ENCODE measurements around the gene CELA2B.
"Not testable (repeated sequence)": the region's sequence is repeated elsewhere in the genome, so short reads cannot be mapped to it uniquely, and the experiment has no call there.

CELA2B gene

DNA sequence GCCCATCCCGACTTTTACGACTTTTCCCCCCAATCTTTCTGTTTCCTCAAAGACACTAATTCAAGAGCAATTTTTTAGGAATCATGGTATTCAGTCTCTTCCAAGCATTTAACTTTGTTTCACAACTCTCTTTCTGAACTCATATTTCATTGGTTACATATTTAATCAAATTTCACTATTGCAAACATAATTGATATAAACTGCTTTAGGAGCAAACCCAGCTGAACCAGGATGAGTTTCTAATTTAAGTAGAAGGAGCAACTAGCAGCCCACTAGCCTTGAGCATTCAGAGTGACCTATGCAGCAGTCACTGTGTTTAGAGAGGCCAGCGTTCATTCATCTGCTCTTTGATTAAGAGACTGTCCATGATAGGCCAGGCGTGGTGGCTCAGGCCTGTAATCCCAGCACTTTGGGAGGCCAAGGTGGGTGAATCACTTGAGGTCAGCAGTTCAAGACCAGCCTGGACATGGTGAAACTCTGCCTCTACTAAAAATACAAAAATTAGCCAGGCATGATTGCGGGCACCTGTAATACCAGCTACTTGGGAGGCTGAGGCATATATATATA, 1.8 kb downstream of the CELA2B start:
- H3K4me3 ChIP-seq (ENCODE audit: low read depth, low read length): no peak overlapping the region
- TF ChIP-seq, protein P1, sequence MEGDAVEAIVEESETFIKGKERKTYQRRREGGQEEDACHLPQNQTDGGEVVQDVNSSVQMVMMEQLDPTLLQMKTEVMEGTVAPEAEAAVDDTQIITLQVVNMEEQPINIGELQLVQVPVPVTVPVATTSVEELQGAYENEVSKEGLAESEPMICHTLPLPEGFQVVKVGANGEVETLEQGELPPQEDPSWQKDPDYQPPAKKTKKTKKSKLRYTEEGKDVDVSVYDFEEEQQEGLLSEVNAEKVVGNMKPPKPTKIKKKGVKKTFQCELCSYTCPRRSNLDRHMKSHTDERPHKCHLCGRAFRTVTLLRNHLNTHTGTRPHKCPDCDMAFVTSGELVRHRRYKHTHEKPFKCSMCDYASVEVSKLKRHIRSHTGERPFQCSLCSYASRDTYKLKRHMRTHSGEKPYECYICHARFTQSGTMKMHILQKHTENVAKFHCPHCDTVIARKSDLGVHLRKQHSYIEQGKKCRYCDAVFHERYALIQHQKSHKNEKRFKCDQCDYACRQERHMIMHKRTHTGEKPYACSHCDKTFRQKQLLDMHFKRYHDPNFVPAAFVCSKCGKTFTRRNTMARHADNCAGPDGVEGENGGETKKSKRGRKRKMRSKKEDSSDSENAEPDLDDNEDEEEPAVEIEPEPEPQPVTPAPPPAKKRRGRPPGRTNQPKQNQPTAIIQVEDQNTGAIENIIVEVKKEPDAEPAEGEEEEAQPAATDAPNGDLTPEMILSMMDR (IDR thresholded peaks at IDR 0.05; ENCODE audit: low read depth, low read length, missing control alignments): no peak
- in situ Hi-C loops (cut with HindIII; ENCODE audit: low sequenced_read_pairs): no loop called here
- no peak for DNase-seq (ENCODE audit: low read depth)

DNA sequence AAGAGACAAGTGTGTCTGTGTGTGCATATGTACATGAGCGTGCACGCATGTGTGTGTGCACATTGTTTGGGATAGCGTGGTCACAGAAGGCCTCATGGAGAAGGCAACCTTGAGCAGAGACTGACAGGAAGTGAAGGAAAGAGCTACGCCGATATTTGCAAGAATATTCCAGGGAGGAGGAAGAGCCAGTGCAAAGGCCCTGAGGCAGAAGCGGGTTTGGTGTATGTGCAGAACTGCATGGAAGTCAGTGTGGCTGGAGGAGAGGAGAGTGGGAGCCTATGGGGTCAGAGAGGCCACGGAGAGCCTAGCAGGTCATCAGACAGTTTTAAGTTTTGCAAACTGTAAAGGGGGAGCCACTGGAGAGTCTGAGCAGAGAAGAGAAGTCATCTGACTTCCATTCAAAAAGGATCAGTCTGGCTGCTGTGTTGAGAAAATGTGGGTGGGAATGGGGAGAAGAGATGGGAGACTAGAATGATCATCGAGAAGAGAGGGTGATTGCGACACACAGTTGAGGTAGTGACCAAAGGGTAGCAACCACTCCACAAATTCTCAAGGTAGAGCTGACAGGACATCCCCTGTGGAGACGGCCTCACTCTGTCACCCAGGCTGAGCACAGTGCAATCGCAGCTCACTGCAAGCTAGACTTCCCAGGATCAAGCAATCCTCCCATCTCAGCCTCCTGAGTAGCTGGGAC, 3.9 kb downstream of the CELA2B start:
- H3K4me3 ChIP-seq (ENCODE audit: low read depth, low read length): no peak overlapping the region
- in situ Hi-C loops (cut with HindIII; ENCODE audit: low sequenced_read_pairs): no loop called here
- TF ChIP-seq, protein P1 (IDR thresholded peaks at IDR 0.05; ENCODE audit: low read depth, low read length, missing control alignments): no peak
- no peak for DNase-seq (ENCODE audit: low read depth)

DNA sequence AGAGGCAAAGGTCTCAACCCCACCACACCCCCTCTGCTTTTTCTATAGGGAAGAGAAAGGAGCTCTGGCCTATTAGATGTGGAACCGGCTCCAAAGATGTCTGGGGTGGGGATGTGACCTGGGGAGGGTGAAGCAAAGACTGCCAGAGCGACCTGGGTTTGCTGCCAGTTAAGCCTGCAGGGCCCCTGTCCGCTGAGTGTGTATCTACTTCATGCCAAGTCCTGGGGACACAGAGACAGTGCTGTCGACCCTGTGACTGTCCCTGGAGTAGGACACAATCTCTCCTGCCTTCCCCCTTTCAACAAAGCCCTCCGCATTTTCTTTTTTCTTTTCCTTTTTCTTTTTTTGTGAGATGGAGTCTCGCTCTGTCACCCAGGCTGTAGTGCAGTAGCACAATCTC, 6.6 kb downstream of the CELA2B start:
- H3K4me3 ChIP-seq (ENCODE audit: low read depth, low read length); DNase-seq (ENCODE audit: low read depth); in situ Hi-C loops (cut with HindIII; ENCODE audit: low sequenced_read_pairs): not testable (repeated sequence)

DNA sequence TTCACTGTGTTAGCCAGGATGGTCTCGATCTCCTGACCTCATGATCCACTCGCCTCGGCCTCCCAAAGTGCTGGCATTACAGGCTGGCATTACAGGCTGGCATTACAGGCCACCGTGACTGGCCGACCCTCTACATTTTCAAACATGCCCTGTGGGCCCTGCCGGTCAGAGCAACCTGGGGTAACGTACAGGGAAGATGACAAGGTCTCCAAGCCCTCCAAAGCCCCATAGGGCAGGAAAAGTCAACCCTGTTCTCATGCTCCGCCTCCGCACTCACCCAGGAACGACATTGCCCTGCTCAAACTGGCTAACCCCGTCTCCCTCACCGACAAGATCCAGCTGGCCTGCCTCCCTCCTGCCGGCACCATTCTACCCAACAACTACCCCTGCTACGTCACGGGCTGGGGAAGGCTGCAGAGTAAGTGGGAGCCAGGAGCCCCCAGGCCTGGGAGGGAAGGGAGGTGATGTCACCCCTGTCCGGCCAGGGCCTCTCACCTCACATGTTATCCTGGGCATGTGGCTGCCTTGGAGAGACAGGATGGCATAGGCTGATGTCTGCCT, 7.2 kb downstream of the CELA2B start:
- H3K4me3 ChIP-seq (ENCODE audit: low read depth, low read length); DNase-seq (ENCODE audit: low read depth); in situ Hi-C loops (cut with HindIII; ENCODE audit: low sequenced_read_pairs): not testable (repeated sequence)

DNA sequence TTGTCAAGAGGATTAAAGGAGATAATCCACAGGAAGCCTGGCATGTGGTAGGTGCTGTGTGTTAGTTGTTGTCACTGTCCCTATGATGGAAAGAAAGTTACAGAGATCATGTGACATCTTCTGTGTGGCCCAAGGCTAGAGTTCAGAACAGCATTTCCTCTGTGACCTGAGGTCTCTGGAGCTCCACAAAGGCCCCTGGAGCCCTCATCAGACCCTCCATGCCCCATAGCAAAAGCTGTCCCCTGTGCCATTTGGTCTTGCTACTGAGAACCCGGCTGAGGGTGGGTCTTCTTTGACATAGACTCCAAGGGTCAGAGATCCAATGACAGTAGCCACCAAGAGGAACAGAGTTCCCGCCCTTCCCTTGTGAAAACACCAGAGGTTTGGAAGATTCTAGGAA, 8.1 kb downstream of the CELA2B start:
- in situ Hi-C loops (cut with HindIII; ENCODE audit: low sequenced_read_pairs): no loop called here
- no peak overlapping the region for H3K4me3 ChIP-seq (ENCODE audit: low read depth, low read length)
- TF ChIP-seq, protein P1 (IDR thresholded peaks at IDR 0.05; ENCODE audit: low read depth, low read length, missing control alignments): no peak
- no peak for DNase-seq (ENCODE audit: low read depth)

DNA sequence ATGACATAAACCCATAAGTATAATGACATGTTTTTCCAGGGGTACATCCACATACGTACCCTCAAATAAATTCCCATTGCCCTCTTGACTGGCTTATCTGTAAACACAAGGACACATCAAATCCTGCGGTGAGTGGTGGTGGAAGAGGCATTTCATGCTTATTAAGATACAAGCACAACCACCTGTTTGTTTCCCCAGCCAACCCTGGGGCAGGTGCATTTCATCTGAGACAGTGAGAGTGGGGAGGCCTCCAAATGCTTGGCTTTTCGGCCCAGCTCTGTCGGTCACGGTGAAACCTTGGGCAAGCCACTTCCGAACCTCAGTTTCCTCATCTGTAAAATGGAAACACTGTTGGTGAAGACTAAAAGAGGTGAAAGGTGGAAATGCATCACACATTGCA, 8.5 kb downstream of the CELA2B start:
- H3K4me3 ChIP-seq (ENCODE audit: low read depth, low read length); in situ Hi-C loops (cut with HindIII; ENCODE audit: low sequenced_read_pairs); DNase-seq (ENCODE audit: low read depth): not testable (repeated sequence)

DNA sequence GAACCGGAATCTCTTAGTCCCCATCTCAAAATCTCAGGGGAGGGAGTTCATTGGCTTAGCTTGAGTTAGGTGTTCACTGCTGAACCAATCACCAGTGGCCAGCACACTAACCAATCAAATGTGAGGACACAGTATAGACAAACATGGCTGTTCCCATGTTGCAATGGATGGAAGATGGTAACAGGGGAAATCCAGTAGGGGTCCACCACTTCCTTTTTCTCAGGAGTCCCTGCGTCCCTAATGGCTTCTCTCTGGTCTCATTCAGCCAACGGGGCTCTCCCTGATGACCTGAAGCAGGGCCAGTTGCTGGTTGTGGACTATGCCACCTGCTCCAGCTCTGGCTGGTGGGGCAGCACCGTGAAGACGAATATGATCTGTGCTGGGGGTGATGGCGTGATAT, 9.7 kb downstream of the CELA2B start:
- in situ Hi-C loops (cut with HindIII; ENCODE audit: low sequenced_read_pairs): no loop called here
- TF ChIP-seq, protein P1 (IDR thresholded peaks at IDR 0.05; ENCODE audit: low read depth, low read length, missing control alignments): no peak
- DNase-seq (ENCODE audit: low read depth): no peak
- no peak overlapping the region for H3K4me3 ChIP-seq (ENCODE audit: low read depth, low read length)

DNA sequence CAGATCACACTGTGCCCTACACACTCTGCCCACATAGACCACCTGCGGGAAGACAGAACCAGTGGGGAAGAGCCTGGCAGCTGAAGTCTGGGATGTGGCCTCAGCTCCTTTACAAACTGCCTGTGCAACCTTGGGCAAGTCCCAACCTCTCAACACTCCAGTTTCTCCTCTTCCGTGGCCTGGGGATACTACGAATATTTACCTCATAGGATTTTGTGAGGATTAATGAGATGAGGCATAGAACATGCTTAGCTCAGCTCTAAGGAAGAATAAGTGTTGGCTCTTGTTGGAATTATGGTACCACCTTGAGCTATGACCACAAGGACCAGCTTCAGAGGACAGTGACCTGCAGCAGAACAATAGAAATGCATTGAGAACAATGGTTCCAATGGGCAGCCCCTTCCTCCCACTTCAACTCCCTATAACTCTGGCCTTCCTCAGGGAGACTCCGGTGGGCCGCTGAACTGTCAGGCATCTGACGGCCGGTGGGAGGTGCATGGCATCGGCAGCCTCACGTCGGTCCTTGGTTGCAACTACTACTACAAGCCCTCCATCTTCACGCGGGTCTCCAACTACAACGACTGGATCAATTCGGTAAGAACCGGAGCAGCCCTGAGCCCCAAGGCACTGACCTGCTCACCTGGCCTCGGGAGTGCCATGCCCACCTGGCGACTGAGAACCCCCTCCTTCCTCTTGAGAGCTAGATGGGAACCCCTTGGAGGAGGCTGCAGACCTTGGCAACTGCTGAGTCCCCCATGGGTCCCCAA, 11.1 kb downstream of the CELA2B start:
- in situ Hi-C loops (cut with HindIII; ENCODE audit: low sequenced_read_pairs); H3K4me3 ChIP-seq (ENCODE audit: low read depth, low read length); DNase-seq (ENCODE audit: low read depth): not testable (repeated sequence)

All from astrocyte of the cerebellum (primary cell).